ENCODE measurements around the gene LRRC23. TPM values are rescaled to one million over a fixed set of nuclear protein-coding genes. Genes with fewer than 3 reads are reported as not detected.
"Not testable (repeated sequence)": the region's sequence is repeated elsewhere in the genome, so short reads cannot be mapped to it uniquely, and the experiment has no call there.

LRRC23 gene
- total RNA-seq, 2 experiments from 2014 or later = 3.2 to 4.7 TPM

DNA sequence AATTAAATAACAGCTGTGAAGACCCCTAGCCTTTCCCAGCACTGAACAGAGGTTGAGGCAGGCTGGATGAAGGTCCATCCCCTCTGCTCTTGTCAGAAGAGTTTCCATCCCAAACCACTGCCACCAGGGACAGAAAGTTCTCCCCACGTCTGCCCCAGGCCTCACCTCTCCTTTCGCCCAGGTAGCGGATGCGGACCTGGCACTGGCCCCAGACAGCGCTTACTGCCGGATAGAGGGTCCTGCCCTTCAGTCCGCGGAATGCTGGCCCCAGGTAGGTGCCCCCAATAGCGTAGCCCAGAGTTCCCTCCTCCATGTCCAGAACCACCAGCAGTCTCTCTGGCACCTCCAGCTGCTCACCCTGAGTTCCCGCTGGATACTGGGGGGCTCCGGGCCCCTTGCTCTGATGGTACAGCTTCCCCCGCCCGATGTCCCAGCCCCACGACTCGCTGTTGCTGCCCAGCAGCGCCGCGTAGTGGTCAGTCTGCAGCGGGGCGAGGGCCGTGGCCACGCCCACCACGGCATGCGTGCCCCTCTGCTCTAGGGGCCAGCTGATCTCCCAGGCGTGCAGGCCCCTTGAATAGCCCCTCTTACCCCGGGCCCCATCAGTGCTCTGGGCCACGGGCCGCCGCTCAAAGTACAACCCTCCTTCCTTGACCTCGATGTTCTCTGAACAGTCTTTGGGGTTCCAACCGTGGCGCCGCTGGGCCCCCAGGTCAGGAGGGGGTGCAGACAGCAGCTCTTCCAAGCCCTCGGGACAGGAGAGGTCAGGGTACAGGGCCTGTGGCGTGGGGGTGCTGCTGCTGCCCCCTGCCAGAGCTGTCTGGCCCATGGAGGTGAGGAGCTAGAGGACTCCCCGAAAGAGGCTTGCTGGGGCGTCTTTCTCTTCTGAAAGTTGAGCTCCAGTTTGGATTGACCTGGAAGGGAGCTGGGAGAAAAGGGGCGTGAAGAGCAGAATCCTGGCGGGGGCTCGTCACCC, 32.3 kb upstream of the LRRC23 start:
- no peaks in the 10 kb centered on the region for H3K9me3 ChIP-seq (ENCODE audit: control insufficient read depth in 1 of 2, insufficient read depth in 1 of 2, low read length in 2 of 2)
- no peaks in the 10 kb centered on the region for H3K27me3 Mint-ChIP-seq
- H3K36me3 Mint-ChIP-seq (ENCODE audit: low read depth) = peaks cover 32% of the 10 kb centered on the region
- TF ChIP-seq, protein P1, sequence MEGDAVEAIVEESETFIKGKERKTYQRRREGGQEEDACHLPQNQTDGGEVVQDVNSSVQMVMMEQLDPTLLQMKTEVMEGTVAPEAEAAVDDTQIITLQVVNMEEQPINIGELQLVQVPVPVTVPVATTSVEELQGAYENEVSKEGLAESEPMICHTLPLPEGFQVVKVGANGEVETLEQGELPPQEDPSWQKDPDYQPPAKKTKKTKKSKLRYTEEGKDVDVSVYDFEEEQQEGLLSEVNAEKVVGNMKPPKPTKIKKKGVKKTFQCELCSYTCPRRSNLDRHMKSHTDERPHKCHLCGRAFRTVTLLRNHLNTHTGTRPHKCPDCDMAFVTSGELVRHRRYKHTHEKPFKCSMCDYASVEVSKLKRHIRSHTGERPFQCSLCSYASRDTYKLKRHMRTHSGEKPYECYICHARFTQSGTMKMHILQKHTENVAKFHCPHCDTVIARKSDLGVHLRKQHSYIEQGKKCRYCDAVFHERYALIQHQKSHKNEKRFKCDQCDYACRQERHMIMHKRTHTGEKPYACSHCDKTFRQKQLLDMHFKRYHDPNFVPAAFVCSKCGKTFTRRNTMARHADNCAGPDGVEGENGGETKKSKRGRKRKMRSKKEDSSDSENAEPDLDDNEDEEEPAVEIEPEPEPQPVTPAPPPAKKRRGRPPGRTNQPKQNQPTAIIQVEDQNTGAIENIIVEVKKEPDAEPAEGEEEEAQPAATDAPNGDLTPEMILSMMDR (IDR thresholded peaks at IDR 0.05) = peak; percentile 93
- peak overlapping the region; percentile 93 for H3K4me3 ChIP-seq (ENCODE audit: low read length)
- H3K4me1 Mint-ChIP-seq (ENCODE audit: low read depth) = peaks cover 59% of the 10 kb centered on the region
- H3K27ac ChIP-seq (ENCODE audit: low read depth in 1 of 2, low read length in 2 of 2) = peak overlapping the region; percentile 58 to 81
- ChIA-PET CTCF (interaction anchor here (0.6 to 10.3 kb wide), 48 partner anchors 8 to 302 kb away, joined by 3 to 153 read pairs (median 6); partner anchors contain the start of genes C12orf57, C1RL, CDCA3 and COPS7A), POLR2A (interaction anchor here (0.6 to 4.4 kb wide), 39 partner anchors 8 to 404 kb away, joined by 3 to 106 read pairs (median 7); partner anchors contain the start of genes ATN1, C12orf57, C1RL and CD4)
- peak; percentile 70 to 92 (median 80) for DNase-seq
- H3K4me1 ChIP-seq (ENCODE audit: insufficient read depth, low read length) = peaks cover 61% of the 10 kb centered on the region
- ATAC-seq (ENCODE audit: poor library complexity) = peak; percentile 37
- intact Hi-C loops (cut with DNase I, micrococcal nuclease) = loop anchor here (1.0 to 5.0 kb wide), 10 partner anchors 18 to 317 kb away; partner anchors contain the start of genes LPCAT3 (in 2 of the 2), PEX5 (in 2 of the 2), EMG1 (in 1 of the 2) and ENO2 (in 1 of the 2)
- H3K27me3 ChIP-seq (ENCODE audit: control insufficient read depth in 1 of 2, insufficient read depth in 2 of 2, low read length in 2 of 2) = no peaks in the 10 kb centered on the region
- H3K36me3 ChIP-seq (ENCODE audit: insufficient read depth, low read length) = peaks cover 24% of the 10 kb centered on the region
- H3K27ac Mint-ChIP-seq = peak overlapping the region; percentile 78
- no peaks in the 10 kb centered on the region for H3K9me3 Mint-ChIP-seq
- H3K4me3 Mint-ChIP-seq = peak overlapping the region; percentile 88

DNA sequence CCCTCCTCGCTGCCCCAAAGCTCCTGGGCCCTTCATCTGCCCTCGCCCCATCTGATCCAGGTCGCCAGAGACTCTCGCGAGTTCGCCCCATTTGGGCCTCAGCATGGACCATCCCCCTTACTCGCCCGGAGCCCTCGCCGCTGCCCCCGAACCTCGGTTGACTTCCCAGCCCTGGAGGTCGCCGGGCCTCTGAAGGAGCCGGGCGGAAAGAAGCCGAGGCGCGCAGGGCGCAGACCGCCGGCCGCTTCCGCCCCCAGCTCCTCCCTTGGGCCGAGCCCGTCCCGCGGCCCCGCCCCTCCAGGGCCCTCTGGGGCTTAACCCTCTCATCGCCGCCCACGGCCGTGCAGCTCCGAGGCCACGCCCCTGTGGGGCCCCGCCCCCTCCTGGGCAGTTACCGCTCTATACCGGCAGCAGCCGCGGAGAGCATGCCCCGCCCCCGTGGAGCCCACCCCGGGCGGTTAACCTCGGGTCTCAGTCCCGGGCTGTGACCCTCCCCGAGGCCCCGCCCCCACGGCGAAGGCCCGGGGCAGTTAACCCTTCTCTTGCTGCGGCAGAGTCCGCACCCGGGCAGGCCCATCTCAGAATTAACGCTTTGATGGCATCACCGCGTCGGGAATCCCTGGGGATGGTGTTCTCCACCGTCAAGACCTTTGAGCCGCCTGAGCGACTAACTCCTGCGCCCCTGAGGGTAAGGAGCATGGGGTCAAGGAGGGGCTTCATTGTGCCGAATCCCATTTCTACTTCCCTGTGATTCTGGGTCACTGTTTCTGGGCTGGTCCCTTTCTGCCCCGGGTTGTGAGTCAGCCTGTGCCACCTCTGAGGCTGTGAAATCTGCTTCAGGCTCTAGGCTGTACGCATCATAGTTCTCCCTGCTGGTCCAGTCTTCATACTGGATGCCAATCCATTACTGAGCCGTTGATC, 31.3 kb upstream of the LRRC23 start, which contains the start of gene SPSB2:
SPSB2 (minus strand) TSS at position 210 of the 921 bp plus-strand sequence. CDS start 402 bp downstream, outside the sequence.
- Histone ChIP-seq H3K4me3 (ENCODE audit: low read length) (peak within 1 kb of the TSS; percentile 93), H3K9me3 (ENCODE audit: control insufficient read depth in 1 of 2, insufficient read depth in 1 of 2, low read length in 2 of 2) (no peaks in the 10 kb centered on the region), H3K36me3 (ENCODE audit: insufficient read depth, low read length) (peaks cover 24% of the 10 kb centered on the region), H3K27me3 (ENCODE audit: control insufficient read depth in 1 of 2, insufficient read depth in 2 of 2, low read length in 2 of 2) (no peaks in the 10 kb centered on the region), H3K27ac (ENCODE audit: low read depth in 1 of 2, low read length in 2 of 2) (peak within 1 kb of the TSS; percentile 58 to 81), H3K4me1 (ENCODE audit: insufficient read depth, low read length) (peaks cover 57% of the 10 kb centered on the region)
- H3K4me1 Mint-ChIP-seq (ENCODE audit: low read depth) = peaks cover 54% of the 10 kb centered on the region
- peak within 1 kb of the TSS; percentile 88 for H3K4me3 Mint-ChIP-seq
- peak within 1 kb of the TSS; percentile 78 for H3K27ac Mint-ChIP-seq
- POLR2A ChIA-PET = interaction anchor here (0.6 to 4.4 kb wide), 39 partner anchors 9 to 405 kb away, joined by 3 to 106 read pairs (median 7); partner anchors contain the start of genes ATN1, C12orf57, C1RL and CD4
- DNase-seq (peak; percentile 96 to 100 (median 99)), ATAC-seq (ENCODE audit: poor library complexity) (peak; percentile 89)
- peaks cover 32% of the 10 kb centered on the region for H3K36me3 Mint-ChIP-seq (ENCODE audit: low read depth)
- no peaks in the 10 kb centered on the region for H3K9me3 Mint-ChIP-seq
- no peaks in the 10 kb centered on the region for H3K27me3 Mint-ChIP-seq
- intact Hi-C loops (cut with DNase I, micrococcal nuclease) = loop anchor here (1.0 to 5.0 kb wide), 9 partner anchors 17 to 316 kb away; partner anchors contain the start of genes LPCAT3 (in 2 of the 2), PEX5 (in 2 of the 2), EMG1 (in 1 of the 2) and ENO2 (in 1 of the 2)
- CTCF ChIA-PET = interaction anchor here (0.7 to 10.3 kb wide), 45 partner anchors 9 to 303 kb away, joined by 3 to 153 read pairs (median 6); partner anchors contain the start of genes C12orf57, C1RL, CDCA3 and ENO2
- TF ChIP-seq, protein P1 (IDR thresholded peaks at IDR 0.05) = no peak

DNA sequence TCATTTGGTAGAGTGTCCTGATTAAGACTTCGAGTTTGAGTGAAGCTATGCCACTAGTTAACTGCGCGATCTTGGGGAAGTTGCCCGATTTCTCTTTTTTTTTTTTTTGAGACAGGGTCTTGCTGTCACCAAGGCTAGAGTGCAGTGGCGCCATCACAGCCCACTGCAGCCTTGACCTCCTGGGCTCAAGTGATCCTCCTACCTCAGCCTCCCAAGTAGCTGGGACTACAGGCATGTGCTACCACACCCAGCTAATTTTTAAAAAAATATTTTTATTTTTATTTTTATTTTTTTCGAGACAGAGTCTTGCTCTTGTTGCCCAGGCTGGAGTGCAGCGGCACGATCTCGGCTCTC, 30.6 kb upstream of the LRRC23 start:
- ChIA-PET POLR2A (interaction anchor here (0.9 to 4.4 kb wide), 9 partner anchors 8 to 234 kb away, joined by 6 to 106 read pairs (median 23); partner anchors contain the start of genes ATN1, C12orf57, C1RL and CDCA3), CTCF (interaction anchor here (0.7 to 10.3 kb wide), 6 partner anchors 9 to 71 kb away, joined by 3 to 153 read pairs (median 28); partner anchors contain the start of genes C12orf57, CDCA3, RNU7-1 and USP5)
- not testable (repeated sequence) for H3K9me3 Mint-ChIP-seq; ATAC-seq (ENCODE audit: poor library complexity); DNase-seq; H3K9me3 ChIP-seq (ENCODE audit: control insufficient read depth in 1 of 2, insufficient read depth in 1 of 2, low read length in 2 of 2); H3K27me3 ChIP-seq (ENCODE audit: control insufficient read depth in 1 of 2, insufficient read depth in 2 of 2, low read length in 2 of 2); H3K27me3 Mint-ChIP-seq
- Mint-ChIP-seq H3K36me3 (ENCODE audit: low read depth) (peaks cover 32% of the 10 kb centered on the region), H3K27ac (peak overlapping the region; percentile 78), H3K4me3 (peak overlapping the region; percentile 88), H3K4me1 (ENCODE audit: low read depth) (peaks cover 48% of the 10 kb centered on the region)
- peaks cover 51% of the 10 kb centered on the region for H3K4me1 ChIP-seq (ENCODE audit: insufficient read depth, low read length)
- peak overlapping the region; percentile 93 for H3K4me3 ChIP-seq (ENCODE audit: low read length)
- peaks cover 24% of the 10 kb centered on the region for H3K36me3 ChIP-seq (ENCODE audit: insufficient read depth, low read length)
- intact Hi-C loops (cut with DNase I, micrococcal nuclease) = loop anchor here (5.0 kb wide), 2 partner anchors 38 to 143 kb away; partner anchors contain the start of genes ENO2 (in 1 of the 2) and LPCAT3 (in 1 of the 2)
- H3K27ac ChIP-seq (ENCODE audit: low read depth in 1 of 2, low read length in 2 of 2) = peak overlapping the region in 1 of 2 donors; percentile 64

DNA sequence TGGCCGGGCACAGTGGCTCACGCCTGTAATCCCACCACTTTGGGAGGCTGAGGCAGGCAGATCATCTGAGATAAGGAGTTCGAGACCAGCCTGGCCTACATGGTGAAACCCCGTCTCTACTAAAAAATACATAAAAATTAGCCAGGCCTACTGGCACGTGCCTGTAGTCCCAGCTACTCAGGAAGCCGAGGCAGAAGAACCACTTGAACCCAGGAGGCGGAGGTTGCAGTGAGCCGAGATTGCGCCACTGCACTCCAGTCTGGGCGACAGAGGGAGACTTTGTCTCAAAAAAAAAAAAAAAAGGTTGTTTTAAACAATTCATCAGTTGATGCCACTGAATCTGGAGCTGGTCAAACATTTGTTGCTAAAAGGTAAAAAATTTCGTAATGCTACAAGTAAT, 24.8 kb upstream of the LRRC23 start:
- DNase-seq; H3K27ac ChIP-seq (ENCODE audit: low read depth in 1 of 2, low read length in 2 of 2); H3K4me1 Mint-ChIP-seq (ENCODE audit: low read depth); H3K27me3 Mint-ChIP-seq; ATAC-seq (ENCODE audit: poor library complexity); POLR2A ChIA-PET; H3K27ac Mint-ChIP-seq; H3K4me3 ChIP-seq (ENCODE audit: low read length); H3K9me3 Mint-ChIP-seq; CTCF ChIA-PET; H3K4me3 Mint-ChIP-seq; H3K9me3 ChIP-seq (ENCODE audit: control insufficient read depth in 1 of 2, insufficient read depth in 1 of 2, low read length in 2 of 2); H3K4me1 ChIP-seq (ENCODE audit: insufficient read depth, low read length); H3K36me3 Mint-ChIP-seq (ENCODE audit: low read depth); H3K27me3 ChIP-seq (ENCODE audit: control insufficient read depth in 1 of 2, insufficient read depth in 2 of 2, low read length in 2 of 2); intact Hi-C loops (cut with DNase I, micrococcal nuclease): not testable (repeated sequence)
- H3K36me3 ChIP-seq (ENCODE audit: insufficient read depth, low read length) = peaks cover 11% of the 10 kb centered on the region
